Sciatic nerve (tissue), 2 donors: ENCODE results near the gene CEP120. TPM values are rescaled to one million over a fixed set of nuclear protein-coding genes. Genes with fewer than 3 reads are reported as not detected.
"Not testable (repeated sequence)": the region's sequence is repeated elsewhere in the genome, so short reads cannot be mapped to it uniquely, and the experiment has no call there.

Source experiments
- ATAC-seq: fragments of 200-7000 bp; cut with Tn5 transposase; one replicate; pipeline ENCODE4 v1.9.1; 2020; ENCODE audit warnings: mild to moderate bottlenecking, moderate library complexity
- DNase-seq: peaks from one replicate; pipeline ENCODE4 v3.0.0-alpha.2; 2020; ENCODE audit warnings: low spot score
- intact Hi-C: fragments of 100-400 bp; cut with DNase I; formaldehyde crosslinking; loops from one replicate; pipeline ENCODE4 v1.14.2; 2022
- total RNA-seq: library from RNA; stranded (reverse); fragmentation: NEBNext Ultra II Directional; extraction: Animal tissue kit (Norgen Biotek cat#: 25700); gene quantifications from one replicate; pipeline ENCODE4 v1.2.1, GENCODE V29; 2021
- donor health status: DM: no; HTN: no; CAD: no.
- donor health status: DM: no; HTN: no; CAD: no.

Gene CEP120
- 29.3 TPM for total RNA-seq

DNA sequence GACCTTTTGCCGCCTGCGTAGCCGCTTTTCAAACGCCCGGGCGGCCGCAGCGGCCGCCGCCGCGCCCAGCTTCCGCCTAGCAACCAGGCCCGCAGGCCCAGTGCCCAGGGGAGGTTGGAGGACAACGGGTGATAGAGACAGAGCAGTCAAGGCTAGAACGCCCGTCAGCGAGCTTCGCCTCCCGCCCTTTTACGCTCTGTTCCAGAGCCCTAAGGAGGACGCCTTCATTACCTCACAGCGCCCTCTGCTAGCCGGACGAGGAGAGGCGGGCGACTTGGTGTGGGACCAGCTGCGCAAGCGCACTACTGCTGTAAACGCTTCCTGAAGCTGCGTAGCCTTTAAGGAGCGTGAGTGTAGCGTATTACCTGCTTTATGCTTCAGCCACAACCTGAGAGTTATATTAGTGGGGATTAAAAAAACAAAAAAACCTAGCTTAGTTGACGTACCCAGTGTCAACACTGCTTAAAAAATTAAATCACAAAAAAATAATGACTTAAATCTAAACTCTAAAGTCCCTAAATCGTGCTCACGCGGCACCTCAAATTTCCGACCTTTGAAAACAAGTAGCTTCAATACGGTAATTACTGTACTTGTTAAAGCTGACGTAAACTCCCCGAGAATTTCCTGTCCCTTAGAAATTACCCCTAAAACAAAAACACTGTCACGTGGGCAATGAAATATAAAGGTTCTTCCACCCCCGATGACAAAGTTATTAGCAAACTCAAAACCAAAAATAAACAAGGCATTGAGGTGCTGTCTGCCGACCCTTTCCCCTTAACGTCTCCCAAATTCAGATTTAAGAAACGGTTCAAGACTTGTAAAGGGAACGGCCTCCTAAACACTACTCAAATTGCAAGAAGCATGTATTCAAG, at the start of gene CEP120:
Gene CEP120, minus strand, starts transcription at position 126 of the 872 bp plus-strand sequence. CDS start 405 bp downstream, outside the sequence.
- DNase-seq: peak; percentile 99
- intact Hi-C loops: no loop called here
- peak; percentile 99 for ATAC-seq

DNA sequence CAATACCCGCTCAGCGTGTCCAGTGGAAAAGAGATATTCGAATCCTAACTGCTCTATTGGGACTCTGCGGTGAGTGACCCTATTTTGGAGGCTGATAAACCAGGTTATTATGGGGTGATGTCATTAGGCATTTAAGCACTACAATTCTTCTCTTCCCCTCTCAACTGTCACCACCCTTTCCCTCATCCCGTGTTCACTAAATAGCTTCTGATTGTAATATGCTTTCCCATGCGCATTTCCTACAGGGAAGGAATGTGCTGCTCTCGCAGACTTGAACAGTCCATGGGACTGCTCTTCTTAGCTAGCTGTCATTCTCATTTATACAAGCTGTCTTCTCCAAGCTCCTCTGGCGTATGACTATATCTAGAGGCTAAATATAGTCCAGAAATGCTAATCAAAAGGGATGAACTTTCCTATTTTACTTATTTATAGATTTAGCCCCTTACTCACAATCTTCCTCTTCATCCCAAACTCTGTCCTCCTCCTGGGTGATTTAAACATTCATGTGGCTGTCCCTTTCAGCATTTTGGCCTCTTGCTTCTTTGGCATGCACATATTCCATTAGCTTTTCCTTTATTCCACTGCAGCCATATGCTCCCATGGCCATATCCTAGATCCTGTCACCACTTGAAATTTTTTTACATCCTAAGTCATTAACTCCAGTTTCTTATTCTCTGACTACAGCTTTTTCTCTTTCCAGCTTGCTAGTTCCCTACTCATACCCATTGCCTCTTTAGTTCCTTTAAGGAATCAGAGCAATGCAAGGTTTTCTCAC, 49.1 kb upstream of the CEP120 start:
- intact Hi-C loops: no loop called here
- no peak for ATAC-seq
- no peak for DNase-seq

DNA sequence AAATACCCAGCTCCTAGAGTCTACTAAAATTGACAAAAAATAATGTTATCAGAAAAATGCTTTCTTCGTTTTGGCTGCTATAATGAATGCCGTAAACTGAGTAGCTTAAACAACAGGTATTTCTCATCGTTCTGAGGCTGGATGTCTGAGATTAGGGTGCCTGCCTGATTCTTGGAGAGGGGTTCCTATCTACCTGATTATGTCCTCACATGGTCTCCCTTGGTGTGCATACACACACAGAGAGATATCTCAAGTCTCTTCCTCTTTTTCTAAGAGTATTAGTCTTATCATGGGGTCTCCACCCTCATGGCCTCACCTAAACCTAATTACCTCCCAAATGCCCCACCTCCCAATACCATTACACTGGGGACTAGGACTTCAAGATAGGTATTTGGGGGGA, 48.2 kb upstream of the CEP120 start:
- intact Hi-C loops: no loop called here
- no peak for DNase-seq
- ATAC-seq: no peak

DNA sequence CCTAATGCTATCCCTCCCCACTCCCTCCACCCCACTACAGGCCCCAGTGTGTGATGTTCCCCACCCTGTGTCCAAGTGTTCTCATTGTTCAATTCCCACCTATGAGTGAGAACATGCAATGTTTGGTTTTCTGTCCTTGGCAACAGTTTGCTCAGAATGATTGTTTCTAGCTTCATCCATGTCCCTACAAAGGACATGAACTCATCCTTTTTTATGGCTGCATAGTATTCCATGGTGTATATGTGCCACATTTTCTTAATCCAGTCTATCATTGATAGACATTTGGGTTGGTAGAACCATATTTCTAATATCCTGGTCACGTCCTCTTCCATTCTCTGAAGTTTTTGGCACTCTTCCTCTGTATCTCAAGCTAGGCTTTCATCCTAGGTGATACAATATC, 43.6 kb upstream of the CEP120 start:
- ATAC-seq, intact Hi-C loops, DNase-seq: not testable (repeated sequence)

DNA sequence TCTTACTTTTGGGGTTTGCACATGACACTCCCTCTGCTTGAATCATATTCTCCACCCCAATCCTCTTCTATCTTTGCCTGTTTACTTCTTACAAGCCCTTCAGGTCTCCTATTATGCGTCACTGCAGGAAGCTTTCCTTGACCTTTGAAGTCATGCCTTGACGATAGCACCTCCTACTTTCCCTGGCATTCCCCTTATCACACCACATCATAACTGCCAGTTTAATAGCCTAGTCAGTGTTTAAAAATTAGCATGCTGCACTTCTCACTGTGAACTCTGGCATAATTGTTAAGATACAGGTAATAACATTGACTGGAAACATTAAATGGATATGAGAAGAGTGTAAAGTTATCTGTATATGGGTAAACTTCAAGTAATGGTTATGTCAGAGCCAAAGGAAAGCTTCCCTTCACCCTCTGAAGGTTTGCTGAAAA, 37.1 kb upstream of the CEP120 start:
- no peak for DNase-seq
- intact Hi-C loops: no loop called here
- ATAC-seq: no peak

DNA sequence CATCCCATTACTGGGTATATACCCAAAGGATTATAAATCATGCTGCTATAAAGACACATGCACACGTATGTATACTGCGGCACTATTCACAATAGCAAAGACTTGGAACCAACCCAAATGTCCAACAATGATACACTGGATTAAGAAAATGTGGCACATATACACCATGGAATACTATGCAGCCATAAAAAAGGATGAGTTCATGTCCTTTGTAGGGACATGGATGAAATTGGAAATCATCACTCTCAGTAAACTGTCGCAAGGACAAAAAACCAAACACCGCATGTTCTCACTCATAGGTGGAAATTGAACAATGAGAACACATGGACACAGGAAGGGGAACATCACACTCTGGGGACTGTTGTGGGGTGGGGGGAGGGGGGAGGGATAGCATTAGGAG, 35.8 kb upstream of the CEP120 start:
- ATAC-seq, DNase-seq, intact Hi-C loops: not testable (repeated sequence)

DNA sequence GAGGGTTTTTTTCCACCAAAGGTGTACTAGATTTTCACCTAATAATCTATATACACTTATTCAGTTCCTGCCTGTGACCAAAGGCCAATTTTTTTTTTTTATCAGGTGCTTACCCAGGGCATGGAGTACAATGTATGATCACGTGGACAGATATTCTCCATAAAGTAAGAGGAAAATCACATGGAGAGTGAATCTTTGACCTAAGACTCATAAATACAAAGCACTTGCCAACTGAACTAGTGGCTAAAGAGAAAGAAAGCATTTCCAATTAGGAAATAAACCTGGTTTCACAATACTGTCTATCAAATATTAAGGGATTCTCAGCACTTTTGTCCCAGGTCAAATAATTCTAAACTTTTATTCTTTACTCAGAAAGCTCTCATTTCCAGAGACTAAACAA, 33.0 kb upstream of the CEP120 start:
- intact Hi-C loops: no loop called here
- ATAC-seq: no peak
- DNase-seq: no peak

DNA sequence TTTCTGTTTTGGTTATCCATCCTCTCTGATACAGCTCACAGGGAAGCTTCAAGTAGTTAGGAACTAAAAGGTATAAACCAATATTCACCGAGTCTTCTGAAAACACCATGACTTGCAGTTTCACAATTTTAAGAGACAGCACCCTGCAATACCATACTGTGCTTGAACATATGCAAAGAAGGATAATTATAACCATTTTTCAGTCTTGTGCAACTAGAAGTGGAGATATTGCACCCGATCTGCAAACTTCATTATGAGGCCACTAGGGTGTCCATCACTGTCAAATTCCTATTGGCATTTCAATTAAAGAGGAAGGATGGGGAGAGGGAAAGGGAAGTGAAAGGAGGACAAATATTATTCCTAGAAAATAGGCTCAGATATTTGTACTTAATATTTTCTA, 32.4 kb upstream of the CEP120 start:
- intact Hi-C loops: no loop called here
- DNase-seq (no peak), ATAC-seq (no peak)

DNA sequence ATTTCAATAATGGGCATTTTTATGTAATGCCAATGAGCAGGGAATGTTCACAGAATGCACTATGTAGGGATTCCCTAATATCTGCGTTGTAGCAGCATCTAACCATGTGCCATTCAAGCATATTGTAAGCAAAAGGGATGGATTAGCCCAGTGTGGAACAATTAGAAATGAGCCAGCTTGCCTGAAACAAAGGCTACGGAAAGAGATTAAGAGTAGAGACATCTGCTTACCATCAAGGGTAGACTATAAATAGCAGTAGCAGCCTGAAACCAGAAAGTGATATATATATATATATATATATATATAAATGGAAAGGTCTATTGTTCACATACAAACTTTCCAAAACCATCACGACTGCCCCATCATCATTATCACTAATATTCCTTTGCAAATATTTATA, 31.9 kb upstream of the CEP120 start:
- DNase-seq (no peak), ATAC-seq (no peak)
- intact Hi-C loops: no loop called here

DNA sequence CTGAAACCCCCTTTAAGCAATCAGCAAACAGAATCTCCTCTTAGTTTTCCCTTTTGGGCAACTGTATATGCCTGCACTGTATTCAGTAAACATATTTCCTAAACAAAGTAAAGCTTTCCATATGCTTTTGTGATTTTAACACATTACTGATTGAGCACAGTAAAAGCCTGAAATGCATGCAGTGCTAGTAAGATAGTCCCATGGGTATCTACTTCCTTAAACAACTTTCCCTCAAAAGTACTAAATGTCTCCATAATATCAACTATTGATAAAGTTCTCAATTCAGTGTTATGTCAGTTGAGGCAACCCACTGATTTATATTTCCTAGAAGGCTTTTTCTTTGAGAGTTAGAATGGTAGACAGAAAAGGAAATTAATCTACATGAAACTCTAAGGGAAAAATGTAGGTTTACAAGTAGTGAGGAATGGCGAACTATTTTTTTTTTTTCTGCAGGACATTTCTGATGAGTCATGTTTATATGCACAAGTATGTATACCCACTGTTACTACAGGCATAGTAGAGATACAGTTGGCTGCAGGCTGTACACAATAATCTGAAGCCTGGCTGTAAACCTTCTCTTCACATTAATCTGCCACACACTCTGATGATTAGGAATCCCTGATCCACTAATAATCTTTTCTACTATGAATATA, 31.2 kb upstream of the CEP120 start:
- ATAC-seq (no peak), DNase-seq (no peak)
- intact Hi-C loops: no loop called here

DNA sequence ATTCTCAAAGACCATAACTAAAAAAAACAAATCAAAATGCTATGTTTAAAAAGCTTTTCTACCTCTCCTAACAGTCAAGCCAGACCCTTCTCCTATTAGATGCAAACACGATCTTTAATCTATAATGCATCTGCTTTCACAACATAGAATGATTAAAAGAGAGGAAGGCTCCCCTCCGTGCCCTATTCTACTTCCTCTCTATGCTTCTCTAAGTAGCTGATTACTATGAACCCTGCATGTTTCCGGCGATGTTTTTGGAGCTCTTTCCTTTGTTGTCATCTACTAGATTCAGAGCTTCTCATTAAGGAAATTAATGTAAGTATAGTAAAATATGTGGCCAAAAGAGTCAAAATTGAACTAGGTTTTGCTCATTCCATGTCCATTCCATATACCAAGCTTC, 29.2 kb upstream of the CEP120 start:
- ATAC-seq (no peak), DNase-seq (no peak)
- intact Hi-C loops: no loop called here

DNA sequence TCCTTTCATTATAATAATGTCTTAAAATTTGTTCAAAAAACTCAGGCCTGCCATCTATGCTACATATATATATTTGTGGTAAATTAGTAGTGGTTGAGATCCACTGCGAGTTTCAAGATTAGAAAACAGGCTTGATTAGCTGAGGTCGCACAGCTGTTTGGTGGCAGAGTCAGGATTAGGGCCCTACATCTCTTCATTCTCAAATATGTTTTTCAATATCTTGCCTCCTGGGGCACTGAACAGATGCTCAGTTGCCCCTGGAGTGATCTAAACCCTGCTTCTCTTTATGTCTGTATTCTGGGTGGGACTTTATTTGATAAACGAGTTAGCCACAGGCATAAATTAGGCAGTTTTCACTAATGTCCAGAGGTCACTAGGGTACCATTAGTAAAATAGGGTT, 27.8 kb upstream of the CEP120 start:
- DNase-seq: no peak
- intact Hi-C loops: no loop called here
- no peak for ATAC-seq

DNA sequence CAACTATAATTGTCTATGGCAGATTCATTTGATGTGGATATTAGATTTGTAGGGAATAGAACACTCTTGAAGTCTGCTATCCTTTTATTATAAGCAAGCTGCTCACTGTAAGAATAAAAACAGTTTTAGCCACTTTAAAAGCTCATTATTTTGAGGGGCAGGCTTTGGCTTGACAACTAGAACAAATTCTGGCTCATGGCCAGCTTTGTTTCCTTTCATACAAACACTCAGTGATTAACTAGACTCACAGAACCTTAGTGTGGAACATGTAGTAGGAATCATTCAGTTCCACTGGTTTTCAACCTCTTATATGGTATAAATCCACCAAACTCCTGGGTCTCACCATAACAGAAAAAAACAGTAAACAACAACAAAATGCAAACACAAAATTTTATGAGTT, 27.4 kb upstream of the CEP120 start:
- no peak for DNase-seq
- intact Hi-C loops: no loop called here
- ATAC-seq: peak; percentile 30

DNA sequence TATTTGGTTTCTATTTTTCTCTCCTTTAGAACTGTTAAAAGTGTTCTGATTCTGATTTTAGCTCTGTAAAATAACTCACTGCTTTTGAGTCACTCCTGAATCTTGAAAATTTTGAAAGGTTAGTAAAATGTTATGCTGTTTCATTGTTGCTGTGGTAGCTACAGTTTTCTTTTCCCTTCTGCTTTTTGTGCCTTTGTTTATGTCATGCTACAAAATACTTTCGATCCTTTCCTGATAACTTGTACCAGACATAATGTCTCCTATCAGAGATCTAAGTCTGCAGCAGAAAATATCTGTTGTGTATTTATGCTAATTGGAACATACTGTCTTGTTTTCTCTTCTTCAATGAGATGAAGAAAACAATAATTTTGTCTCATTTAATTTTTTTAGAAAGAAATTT, 26.9 kb upstream of the CEP120 start:
- intact Hi-C loops: no loop called here
- no peak for DNase-seq

DNA sequence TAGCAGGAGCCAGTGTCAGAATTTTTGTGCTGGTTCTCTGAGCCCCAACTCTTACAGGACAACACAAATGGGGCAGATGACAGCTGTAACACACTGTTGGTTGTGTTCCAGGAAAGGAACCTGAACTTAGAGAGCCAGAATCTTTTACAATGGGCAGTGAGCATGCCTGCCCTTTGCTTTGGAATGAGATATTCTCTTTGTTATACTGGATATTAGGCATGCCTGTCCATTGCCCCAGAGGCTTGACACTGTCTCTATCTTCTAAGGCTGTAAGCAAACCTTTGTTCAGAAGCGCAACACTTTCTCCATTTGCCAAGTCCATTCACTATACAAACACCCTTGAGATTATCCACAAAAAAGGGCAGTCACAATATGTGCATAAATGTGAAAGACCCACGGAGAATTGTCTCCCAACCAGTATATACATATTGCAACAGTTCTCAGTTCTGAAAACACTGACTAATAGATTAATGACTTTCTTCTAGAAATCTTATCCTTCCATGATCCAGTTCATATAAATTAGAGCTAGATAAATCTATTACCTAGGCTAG, 26.3 kb upstream of the CEP120 start:
- intact Hi-C loops: no loop called here
- DNase-seq: no peak
- no peak for ATAC-seq

More for the DNA sequence above, 26.9 kb upstream of the CEP120 start:
- no peak for ATAC-seq

DNA sequence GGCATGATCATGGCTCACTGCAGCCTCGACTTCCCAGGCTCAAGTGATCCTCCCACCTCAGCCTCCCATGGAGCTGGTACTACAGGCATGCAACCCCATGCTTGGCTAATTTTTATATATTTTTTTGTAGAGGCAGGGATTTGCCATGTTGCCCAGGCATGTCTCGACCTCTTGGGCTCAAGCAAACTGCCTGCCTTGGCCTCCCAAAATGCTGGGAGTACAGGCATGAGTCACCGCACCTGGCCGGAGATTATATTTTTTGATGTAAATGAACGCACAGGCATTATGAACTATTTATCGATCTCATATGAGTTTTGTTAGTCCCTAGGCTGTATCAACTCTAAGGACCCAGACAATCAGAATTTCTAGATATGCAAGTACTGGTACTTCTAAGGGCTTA, 25.5 kb upstream of the CEP120 start:
- ATAC-seq (no peak), DNase-seq (no peak)
- intact Hi-C loops: no loop called here

DNA sequence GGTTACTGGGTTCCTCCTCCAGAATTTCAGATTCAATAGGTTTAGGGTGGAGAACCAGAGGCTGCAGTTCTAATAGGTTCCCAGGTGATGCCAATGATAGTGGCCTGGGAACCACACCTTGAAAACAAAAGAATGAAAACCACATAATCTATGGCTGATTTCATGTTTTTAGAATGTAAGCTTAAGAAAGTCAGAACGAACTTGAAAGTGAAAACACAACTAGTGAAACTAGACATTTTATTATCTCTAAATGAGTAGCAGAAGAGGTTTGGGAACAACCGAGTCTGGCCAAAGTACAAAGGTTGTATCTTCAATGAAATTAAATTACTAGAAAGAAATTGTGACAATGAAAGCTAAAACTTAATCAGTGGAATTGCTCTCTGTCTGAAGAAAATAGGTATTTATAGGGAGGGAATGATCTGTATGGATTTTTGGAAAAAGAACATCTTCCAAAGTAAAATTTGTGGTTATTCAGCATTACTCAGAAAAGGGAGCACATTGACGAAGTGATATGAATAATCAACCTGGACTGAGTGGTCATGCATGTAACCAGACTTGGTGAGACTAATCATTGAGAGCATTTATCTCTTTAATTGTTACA, 24.9 kb upstream of the CEP120 start:
- DNase-seq (no peak), ATAC-seq (no peak)
- intact Hi-C loops: no loop called here

DNA sequence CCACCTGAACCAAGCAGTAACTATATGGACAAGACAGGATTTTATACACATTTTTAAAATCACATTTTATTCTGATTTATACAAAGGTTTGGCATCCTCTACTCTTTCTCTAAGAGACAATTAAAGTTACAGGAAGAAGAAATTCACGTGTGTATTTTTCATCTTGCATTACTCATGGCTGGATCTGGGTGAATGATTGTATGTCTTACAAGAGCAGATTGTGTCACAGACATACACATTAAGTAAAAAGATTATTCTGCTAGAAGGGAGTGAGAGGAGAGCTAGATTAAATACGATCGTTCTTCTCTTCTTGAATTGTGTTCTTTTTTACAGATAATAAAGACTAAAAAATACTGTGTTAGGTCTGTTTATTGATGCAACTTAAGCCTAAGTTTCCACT, 20.8 kb upstream of the CEP120 start:
- ATAC-seq (no peak), DNase-seq (no peak)
- intact Hi-C loops: no loop called here

DNA sequence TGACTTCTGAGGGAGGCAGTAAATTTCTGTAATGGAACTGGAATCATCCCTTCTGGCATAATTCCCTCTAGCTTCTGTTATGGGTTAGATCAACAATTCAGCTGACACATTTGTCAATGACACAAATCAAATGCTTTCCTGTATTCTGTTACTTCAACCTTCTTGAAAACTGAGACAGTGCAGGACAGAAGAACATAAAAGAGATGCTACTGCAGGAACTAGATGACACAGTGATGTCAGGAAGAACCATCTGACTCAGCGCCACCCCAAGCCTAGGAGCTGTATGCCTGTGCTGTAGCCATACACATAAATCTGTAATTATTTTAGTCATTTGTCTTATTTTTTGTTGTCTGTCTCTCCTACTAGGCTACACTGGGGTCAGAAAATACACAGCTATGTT, 18.2 kb upstream of the CEP120 start:
- DNase-seq: no peak
- no peak for ATAC-seq
- intact Hi-C loops: no loop called here
